GM23248 (cell line): ENCODE data around the gene SLC10A7. TPM values are rescaled to one million over a fixed set of nuclear protein-coding genes. Genes with fewer than 3 reads are reported as not detected.

Experiments
- DNase-seq: peaks from one replicate; pipeline ENCODE4 v3.0.0-alpha.2; 2015
- H2AFZ ChIP-seq: fragments of 200-600 bp; sonication (generic); 2 replicates; pipeline ENCODE4 v1.6.1; 2016; ENCODE audit warnings: antibody characterized with exemption
- H3F3A ChIP-seq: fragments of 200-600 bp; sonication (generic); 2 replicates; pipeline ENCODE4 v1.6.1; 2016; ENCODE audit warnings: mild to moderate bottlenecking, antibody characterized with exemption, mixed run types; ENCODE audit not compliant: insufficient read depth
- H3K27ac ChIP-seq: fragments of 200-600 bp; sonication (generic); 2 replicates; pipeline ENCODE4 v1.5.1; 2016; ENCODE audit warnings: mild to moderate bottlenecking
- H3K27me3 ChIP-seq: fragments of 200-600 bp; sonication (generic); replicated peaks from 2 replicates; pipeline ENCODE4 v1.6.1; 2016; ENCODE audit warnings: mild to moderate bottlenecking; ENCODE audit not compliant: insufficient read depth
- H3K36me3 ChIP-seq: fragments of 200-600 bp; sonication (generic); 2 replicates; pipeline ENCODE4 v1.6.1; 2016; ENCODE audit warnings: low read depth, mild to moderate bottlenecking
- H3K4me1 ChIP-seq: fragments of 200-600 bp; sonication (generic); 2 replicates; pipeline ENCODE4 v1.6.1; 2016; ENCODE audit warnings: mild to moderate bottlenecking; ENCODE audit not compliant: insufficient read depth
- H3K4me2 ChIP-seq: fragments of 200-600 bp; sonication (generic); one replicate; pipeline ENCODE4 v1.6.1; 2016; ENCODE audit warnings: mild to moderate bottlenecking; ENCODE audit not compliant: unreplicated experiment
- H3K4me3 ChIP-seq: fragments of 200-600 bp; sonication (generic); 2 replicates; pipeline ENCODE4 v1.5.1; 2016; ENCODE audit warnings: mild to moderate bottlenecking
- H3K79me2 ChIP-seq: fragments of 200-600 bp; sonication (generic); 2 replicates; pipeline ENCODE4 v1.6.1; 2016; ENCODE audit warnings: mild to moderate bottlenecking; ENCODE audit not compliant: insufficient read depth
- H3K9ac ChIP-seq: fragments of 200-600 bp; sonication (generic); 2 replicates; pipeline ENCODE4 v1.6.1; 2016; ENCODE audit warnings: mild to moderate bottlenecking
- H3K9me2 ChIP-seq: fragments of 200-600 bp; sonication (generic); 2 replicates; pipeline ENCODE4 v1.6.1; 2016; ENCODE audit warnings: mixed run types, mild to moderate bottlenecking, moderate library complexity; ENCODE audit not compliant: insufficient read depth
- H3K9me3 ChIP-seq: fragments of 200-600 bp; sonication (generic); one replicate; pipeline ENCODE4 v1.6.1; 2017; ENCODE audit warnings: low read depth
- H4K20me1 ChIP-seq: fragments of 200-600 bp; sonication (generic); 2 replicates; pipeline ENCODE4 v1.6.0; 2016; ENCODE audit not compliant: insufficient read depth
- EZH2 ChIP-seq: fragments of 200-600 bp; sonication (generic); IDR thresholded peaks from 2 replicates; pipeline ENCODE4 v1.6.1; 2018; ENCODE audit warnings: antibody characterized with exemption, mild to moderate bottlenecking; ENCODE audit not compliant: insufficient read depth, poor library complexity, severe bottlenecking
- EZH2phosphoT487 ChIP-seq: fragments of 200-600 bp; sonication (generic); IDR thresholded peaks from 2 replicates; pipeline ENCODE4 v1.6.1; 2018; ENCODE audit warnings: antibody characterized with exemption, moderate library complexity, mild to moderate bottlenecking, low read depth; ENCODE audit not compliant: insufficient read depth
- WGBS, 2 experiments: methylation state at CpG; one replicate each; pipeline ENCODE4 v1.1.6; 2015 to 2017; ENCODE audit warnings: low lambda C conversion rate in 2 of 2, low coverage in 1 of 2; ENCODE audit errors: missing lambda C conversion rate in 2 of 2; 5-methylcytosine and 5-hydroxymethylcytosine counted together
- in situ Hi-C: fragments of 300-500 bp; cut with MboI; formaldehyde crosslinking; loops from 2 replicates; pipeline ENCODE4 v1.15.0; 2020
- polyA plus RNA-seq: library from polyadenylated mRNA; unstranded; fragments of >200 nt; fragmentation: Nextera tagmentation; extraction: Ambion mirVana; gene quantifications from 2 replicates; pipeline ENCODE4 v1.2.1, GENCODE V29; 2016
- total RNA-seq: library from RNA; depleted of rRNA; stranded (reverse); fragments of >200 nt; shearing (Covaris generic); gene quantifications from 2 replicates; pipeline ENCODE4 v1.2.3, GENCODE V29; 2014

SLC10A7 gene
- total and polyA plus RNA-seq, 2 experiments from 2014 or later = 4.5 to 8.1 TPM

GRCh38 chr4:146269228-146269653 is 252.5 kb downstream of the SLC10A7 start:
- Histone ChIP-seq H3K27me3 (no peaks in the 10 kb centered on the region), H3K36me3 (no peaks in the 10 kb centered on the region), H3K9me3 (no peaks in the 10 kb centered on the region), H3F3A (no peaks in the 10 kb centered on the region), H4K20me1 (no peaks in the 10 kb centered on the region), H3K9me2 (no peaks in the 10 kb centered on the region), H3K79me2 (no peaks in the 10 kb centered on the region), H3K4me1 (no peaks in the 10 kb centered on the region), H3K9ac (no peak overlapping the region), H3K4me3 (no peak overlapping the region), H2AFZ (no peak overlapping the region), H3K27ac (no peak overlapping the region), H3K4me2 (no peak overlapping the region)
- TF ChIP-seq EZH2phosphoT487 = no peak
- TF ChIP-seq EZH2 = no peak
- in situ Hi-C loops = no loop called here
- no peak for DNase-seq
- WGBS, 2 experiments = 72 to 73% methylated on average over 2 of the region's 2 CpGs

GRCh38 chr4:146267826-146268225 is 253.9 kb downstream of the SLC10A7 start:
- H3K79me2 ChIP-seq = no peaks in the 10 kb centered on the region
- no peak overlapping the region for H3K27ac ChIP-seq
- no peak overlapping the region for H3K4me2 ChIP-seq
- no peaks in the 10 kb centered on the region for H3K36me3 ChIP-seq
- no peak for DNase-seq
- H4K20me1 ChIP-seq = no peaks in the 10 kb centered on the region
- no peaks in the 10 kb centered on the region for H3K9me3 ChIP-seq
- in situ Hi-C loops = no loop called here
- no peak overlapping the region for H3K4me3 ChIP-seq
- no peaks in the 10 kb centered on the region for H3F3A ChIP-seq
- WGBS, 2 experiments = 27 to 32% methylated on average over 5 of the region's 5 CpGs
- no peak overlapping the region for H3K9ac ChIP-seq
- 0 out of 2 replicates have a peak overlapping the region, but pooled peaks have one; percentile 4 for H2AFZ ChIP-seq
- TF ChIP-seq EZH2 (no peak), EZH2phosphoT487 (no peak)
- no peaks in the 10 kb centered on the region for H3K9me2 ChIP-seq
- H3K4me1 ChIP-seq = no peaks in the 10 kb centered on the region
- H3K27me3 ChIP-seq = no peaks in the 10 kb centered on the region

GRCh38 chr4:146265950-146266490 is 255.7 kb downstream of the SLC10A7 start:
- Histone ChIP-seq H3K27me3 (no peaks in the 10 kb centered on the region), H3K27ac (no peak overlapping the region), H3K4me2 (no peak overlapping the region), H3F3A (no peaks in the 10 kb centered on the region), H3K9ac (no peak overlapping the region), H2AFZ (no peak overlapping the region), H3K9me3 (no peaks in the 10 kb centered on the region), H3K79me2 (no peaks in the 10 kb centered on the region), H3K36me3 (no peaks in the 10 kb centered on the region), H3K4me3 (no peak overlapping the region), H3K4me1 (no peaks in the 10 kb centered on the region), H3K9me2 (no peaks in the 10 kb centered on the region), H4K20me1 (no peaks in the 10 kb centered on the region)
- TF ChIP-seq EZH2phosphoT487 (no peak), EZH2 (no peak)
- in situ Hi-C loops = no loop called here
- WGBS, 2 experiments = 77 to 86% methylated on average over 2 of the region's 2 CpGs
- DNase-seq = no peak

GRCh38 chr4:146263793-146264192 is 257.9 kb downstream of the SLC10A7 start:
- Histone ChIP-seq H3K79me2 (no peaks in the 10 kb centered on the region), H3K36me3 (no peaks in the 10 kb centered on the region), H3K9me2 (no peaks in the 10 kb centered on the region), H3K27me3 (no peaks in the 10 kb centered on the region), H3K4me1 (no peaks in the 10 kb centered on the region), H3K4me2 (no peak overlapping the region), H4K20me1 (no peaks in the 10 kb centered on the region), H3K9ac (no peak overlapping the region), H3F3A (no peaks in the 10 kb centered on the region), H2AFZ (no peak overlapping the region), H3K4me3 (no peak overlapping the region), H3K27ac (no peak overlapping the region), H3K9me3 (no peaks in the 10 kb centered on the region)
- no peak for DNase-seq
- TF ChIP-seq EZH2 (no peak), EZH2phosphoT487 (no peak)
- in situ Hi-C loops = no loop called here

GRCh38 chr4:146261041-146261440 is 260.7 kb downstream of the SLC10A7 start:
- DNase-seq = no peak
- peaks cover 10% of the 10 kb centered on the region for H3K4me1 ChIP-seq
- no peak overlapping the region for H3K4me3 ChIP-seq
- H3F3A ChIP-seq = peaks cover 19% of the 10 kb centered on the region
- no peaks in the 10 kb centered on the region for H3K9me2 ChIP-seq
- H3K4me2 ChIP-seq = no peak overlapping the region
- no peaks in the 10 kb centered on the region for H3K27me3 ChIP-seq
- H2AFZ ChIP-seq = no peak overlapping the region
- no peak overlapping the region for H3K27ac ChIP-seq
- H3K36me3 ChIP-seq = no peaks in the 10 kb centered on the region
- H3K9me3 ChIP-seq = no peaks in the 10 kb centered on the region
- no peaks in the 10 kb centered on the region for H4K20me1 ChIP-seq
- 91 to 98% methylated on average over 2 of the region's 2 CpGs for WGBS, 2 experiments
- H3K9ac ChIP-seq = no peak overlapping the region
- TF ChIP-seq EZH2phosphoT487 (no peak), EZH2 (no peak)
- in situ Hi-C loops = no loop called here
- no peaks in the 10 kb centered on the region for H3K79me2 ChIP-seq
